HG03039 (cell line): Measurements from ENCODE around the gene PRDM16.

Experiments
- ATAC-seq: cut with Tn5 transposase; IDR thresholded peaks from one replicate; pipeline ENCODE4 v1.9.1; 2021; ENCODE audit warnings: mild to moderate bottlenecking, moderate library complexity; ENCODE audit not compliant: unreplicated experiment

PRDM16 gene

DNA sequence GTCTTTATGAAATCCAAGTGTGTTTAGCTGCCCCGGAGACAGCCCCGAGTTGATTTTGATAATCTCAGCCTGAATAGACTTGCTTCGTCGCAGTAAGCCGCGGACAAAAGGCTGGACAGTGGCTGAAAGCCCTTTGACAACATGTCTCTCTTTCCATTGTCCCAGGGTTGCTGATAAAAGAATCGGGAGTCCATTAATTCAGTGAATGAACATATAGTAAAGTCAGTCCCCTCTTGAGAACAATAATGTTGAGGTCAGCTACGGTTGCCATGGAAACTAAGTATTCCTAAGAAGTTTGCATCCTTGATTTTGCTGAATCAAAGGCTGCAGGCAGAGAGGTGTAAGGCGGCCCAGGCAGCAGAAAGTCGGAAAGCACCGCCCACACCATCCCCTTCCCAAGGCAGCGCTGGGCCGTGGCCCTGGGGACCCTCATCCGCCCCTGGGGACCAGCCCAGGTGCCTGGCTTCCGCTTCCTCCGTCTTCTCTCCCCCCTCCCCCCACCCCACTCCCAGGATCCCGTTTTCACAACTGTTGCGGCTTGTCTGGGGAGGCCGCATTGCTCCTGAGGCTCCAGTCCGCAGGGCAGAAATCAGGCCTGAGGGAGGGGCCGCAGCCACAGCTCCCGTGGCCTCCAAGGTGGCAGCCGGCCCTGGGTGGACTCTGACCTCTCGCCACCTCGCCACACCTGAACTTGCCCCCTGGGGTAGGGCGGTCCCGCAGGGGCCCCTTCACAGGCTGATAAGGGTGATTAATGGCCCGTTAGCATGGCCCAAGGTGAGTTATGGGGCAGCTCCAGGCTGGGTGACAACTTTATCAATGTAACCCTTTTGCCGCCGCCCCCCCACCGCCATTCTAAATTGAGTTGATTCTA, 180.9 kb downstream of the PRDM16 start:
- no peak for ATAC-seq

DNA sequence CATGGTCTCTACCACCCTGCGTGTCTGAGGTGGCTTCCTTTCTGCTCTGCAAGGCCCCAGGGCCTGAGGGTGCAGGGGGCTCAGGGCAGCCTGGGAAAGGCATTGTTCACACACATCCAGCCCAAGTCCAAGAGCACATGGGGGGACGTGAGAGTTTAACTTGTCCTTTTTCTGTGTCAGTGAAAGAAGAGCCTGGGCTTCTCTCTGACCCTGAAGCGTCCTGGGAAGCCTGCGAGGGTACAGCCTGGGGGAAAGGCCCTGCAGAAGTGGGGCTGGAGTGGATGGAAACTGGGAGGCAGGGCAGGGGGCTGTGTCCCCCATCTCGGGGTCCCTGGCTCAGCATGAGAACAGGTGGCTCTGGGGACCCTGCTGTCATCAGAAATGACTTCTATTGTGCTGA, 181.6 kb downstream of the PRDM16 start:
- no peak for ATAC-seq

DNA sequence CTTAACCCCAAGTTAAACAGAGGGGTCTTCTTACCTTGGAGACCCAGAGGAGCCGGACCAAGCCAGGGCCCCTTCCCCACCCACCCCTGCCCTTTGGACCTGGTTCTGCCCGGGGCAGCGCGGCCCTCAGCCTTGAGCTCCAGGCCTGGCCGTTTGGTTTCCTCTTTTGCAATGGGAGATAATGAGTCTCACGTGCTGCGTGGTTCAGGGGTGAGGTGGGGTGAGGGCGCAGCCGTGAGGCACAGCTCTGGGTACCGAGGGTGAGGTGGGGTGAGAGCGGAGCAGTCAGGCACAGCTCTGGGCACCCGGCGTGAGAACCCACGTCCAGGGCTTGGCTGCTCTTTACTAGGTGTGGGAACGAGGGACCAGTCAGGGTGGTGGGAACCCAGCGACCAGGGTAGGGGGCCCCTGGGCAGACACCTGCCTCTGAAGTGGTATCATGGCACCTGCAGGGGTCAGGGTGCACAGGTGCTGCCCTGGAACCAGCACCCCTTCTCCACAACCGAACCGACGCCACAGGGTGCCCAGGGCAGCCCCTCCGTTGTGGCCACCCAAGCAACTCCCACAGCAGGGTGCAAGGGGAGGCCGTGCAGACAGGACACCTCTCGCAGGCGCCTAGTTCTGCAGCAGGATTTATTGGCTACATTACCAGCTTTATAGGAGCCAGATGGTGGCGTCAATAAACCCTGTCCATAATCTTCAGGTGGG, 182.2 kb downstream of the PRDM16 start:
- no peak for ATAC-seq

DNA sequence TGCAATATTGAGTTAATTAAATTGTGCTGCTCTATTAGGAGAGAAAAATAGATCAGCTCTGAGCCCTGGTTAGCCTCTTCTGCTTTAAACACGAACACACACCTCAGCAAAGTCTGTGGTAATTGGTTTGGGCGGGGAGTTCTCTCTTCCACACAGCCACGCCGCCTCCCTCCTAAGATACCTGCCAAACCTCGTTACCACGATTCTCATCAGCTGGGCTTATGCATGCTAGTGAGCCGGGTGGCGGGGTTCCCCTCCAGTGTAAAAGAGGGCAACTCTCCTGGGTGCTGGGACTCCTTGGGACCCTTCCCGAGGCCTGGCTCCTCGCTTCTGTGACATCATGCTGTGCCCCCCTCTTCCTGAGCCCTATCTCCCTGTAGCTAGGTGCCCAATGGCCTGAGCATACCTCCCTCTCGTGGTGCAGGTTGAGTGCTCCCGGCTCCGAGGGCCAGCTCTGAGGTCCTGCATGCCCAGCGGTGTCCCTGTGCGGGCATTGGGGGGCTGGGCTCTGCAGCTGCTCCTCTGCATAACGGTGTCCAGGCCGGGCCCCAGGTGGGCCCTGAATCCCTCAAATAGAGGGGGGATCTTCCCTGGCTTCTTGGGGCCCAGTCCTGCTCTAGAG, 182.9 kb downstream of the PRDM16 start:
- no peak for ATAC-seq

DNA sequence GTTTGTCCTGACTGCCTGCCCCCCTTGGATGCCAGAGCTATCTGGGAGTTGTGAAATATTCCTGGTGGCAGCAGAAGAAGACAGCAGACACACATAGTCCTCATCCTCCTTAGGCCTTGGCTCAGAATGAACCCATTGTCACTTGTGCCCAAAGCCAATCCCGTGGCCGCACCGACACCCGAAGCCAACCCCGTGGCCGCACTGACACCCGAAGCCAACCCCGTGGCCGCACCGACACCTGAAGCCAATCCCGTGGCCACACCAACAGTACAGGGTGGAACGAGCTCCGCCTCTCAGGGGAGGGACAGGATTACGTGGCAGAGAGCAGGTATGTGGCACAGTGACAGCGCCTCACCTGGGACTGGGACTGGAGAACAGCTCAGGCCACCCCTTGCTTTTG, 186.7 kb downstream of the PRDM16 start:
- no peak for ATAC-seq

DNA sequence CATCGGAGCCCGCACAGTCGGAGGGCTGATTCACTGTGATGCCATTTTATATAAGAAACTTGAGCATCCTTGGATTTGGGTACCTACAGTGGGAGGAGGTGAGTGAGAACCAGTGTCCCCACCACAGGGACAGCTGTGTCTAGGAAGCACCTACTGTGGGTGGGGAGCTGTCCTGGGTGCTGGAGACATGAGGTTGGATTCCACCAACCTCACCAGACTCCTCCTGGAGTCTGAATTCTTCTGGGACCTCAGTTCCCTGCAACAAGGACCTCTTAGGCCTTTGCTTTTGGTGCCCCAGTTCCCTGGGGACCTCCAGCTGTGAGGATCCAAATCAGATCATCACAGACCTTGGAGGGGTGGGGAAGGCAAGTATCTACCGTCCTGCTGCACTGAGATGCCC, 188.8 kb downstream of the PRDM16 start:
- ATAC-seq = no peak

DNA sequence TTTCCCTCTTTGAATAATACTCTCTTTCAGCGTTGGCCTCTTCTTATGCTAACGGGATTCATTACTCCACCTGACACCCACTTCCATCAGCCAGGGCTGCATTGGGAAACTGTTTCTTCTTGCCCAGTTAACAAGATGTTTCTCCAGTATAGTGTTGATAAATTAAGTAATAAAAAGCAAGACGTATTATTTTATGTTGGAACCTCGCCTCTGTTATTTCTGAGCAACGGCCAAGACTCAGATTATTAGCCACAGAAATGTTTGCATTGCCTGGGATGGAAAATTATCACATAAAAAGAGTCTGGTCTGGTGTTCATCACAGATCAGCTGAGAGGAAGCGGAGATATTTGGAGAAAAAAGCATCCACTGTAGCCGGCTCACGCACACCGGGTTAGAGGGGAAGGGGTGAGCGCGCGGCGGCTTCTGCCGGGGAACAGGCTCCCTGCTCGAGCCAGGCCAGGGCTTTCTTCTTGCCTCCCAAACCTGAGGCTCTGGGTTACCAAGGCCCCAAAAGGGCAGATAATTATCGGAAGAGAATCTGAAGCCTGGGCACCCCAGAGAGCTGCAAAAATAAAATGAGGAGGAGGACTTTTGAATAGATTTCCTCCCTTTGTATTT, 189.5 kb downstream of the PRDM16 start:
- no peak for ATAC-seq

DNA sequence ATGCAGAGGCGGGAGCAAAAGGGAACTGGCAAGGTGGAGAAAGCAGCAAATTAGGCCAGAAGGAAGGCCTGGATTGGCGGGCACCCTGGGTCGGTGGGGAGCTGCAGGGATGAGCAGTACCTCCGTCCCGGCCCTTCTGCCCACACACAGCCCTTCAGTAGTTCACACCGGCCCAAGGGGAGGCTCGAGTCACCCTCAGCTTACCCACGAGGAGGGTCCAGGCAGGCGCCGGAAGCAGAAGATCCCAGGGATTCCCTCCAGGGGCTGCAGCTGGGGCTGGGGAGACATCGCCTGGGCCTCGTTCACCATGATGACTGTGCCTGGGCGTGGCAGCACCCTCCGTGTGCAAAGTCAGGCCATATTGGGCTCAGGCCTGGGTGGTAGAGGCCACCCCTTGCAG, 190.0 kb downstream of the PRDM16 start:
- ATAC-seq = no peak

DNA sequence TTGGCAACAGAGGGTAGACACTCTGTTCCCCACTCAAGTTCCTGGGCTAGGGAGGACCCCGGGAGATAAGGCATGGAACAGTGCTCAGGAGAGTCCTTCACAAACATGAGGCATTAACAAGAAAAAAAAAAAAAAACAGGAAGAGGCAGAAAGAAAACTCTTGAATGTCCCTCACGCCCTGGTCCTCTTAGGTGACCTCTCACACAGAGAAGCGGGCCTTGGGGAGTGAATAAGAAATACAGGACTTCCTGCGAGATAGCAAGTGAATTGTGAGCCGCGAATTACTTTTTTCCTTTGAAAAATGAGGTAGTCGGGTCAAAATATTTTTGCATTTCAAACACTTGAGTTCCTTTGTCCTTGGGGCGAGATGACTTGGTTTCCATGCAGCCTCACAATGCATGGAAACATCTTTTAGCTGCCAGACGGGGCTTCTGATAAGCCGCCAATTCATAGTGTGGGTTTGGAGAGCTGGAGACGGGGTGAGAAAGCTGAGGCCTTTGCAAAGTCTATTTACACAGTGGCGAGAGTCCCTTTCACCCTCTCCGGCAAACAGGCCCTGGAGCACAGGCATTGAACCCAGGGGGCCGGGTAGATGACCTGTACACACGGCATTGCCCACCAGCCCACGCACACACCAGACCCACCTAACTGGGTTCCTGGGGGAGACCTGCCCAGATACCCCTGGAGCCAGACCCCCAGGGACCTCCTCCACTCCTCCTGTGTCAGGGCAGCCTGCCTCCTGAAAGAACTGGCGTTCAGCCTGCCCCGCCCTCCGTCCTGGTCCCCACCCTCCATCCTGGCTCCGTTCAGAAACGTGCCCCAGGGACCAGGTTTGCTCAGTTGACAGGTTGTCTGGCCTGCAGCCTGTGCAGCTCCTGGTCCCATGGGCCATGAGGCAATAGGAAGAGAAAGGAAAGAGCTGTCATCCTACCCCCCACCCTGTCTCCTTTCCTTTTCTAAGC, 192.3 kb downstream of the PRDM16 start:
- no peak for ATAC-seq

DNA sequence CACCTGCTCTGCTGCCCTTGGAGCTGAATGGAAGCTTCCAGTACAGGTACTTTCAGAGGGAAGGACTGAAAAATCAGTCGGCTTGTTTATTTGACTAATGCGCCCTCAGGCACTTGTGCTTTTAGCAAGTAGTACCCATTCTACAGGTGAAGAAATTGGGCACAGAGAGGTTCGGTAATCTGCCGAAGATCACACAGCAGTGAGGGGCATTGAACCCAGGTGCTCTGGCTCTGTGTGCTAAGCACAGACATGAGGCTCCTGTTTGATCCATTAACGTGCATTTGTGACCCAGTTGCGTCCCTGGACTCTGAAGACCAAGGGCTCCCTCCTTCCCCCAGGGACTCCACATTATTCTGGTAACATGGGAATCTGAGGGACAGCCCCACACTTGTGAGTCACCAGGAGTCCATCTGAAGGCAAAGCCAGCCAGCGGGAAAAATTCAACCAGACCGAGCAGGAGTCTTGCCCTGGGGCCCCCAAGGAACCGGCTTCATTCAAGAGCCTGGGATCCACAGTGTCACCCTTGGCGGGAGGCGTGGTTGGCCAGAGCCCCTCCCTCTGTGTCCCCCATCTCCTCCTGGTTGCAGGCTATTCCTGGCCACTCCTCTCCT, 193.1 kb downstream of the PRDM16 start:
- no peak for ATAC-seq

DNA sequence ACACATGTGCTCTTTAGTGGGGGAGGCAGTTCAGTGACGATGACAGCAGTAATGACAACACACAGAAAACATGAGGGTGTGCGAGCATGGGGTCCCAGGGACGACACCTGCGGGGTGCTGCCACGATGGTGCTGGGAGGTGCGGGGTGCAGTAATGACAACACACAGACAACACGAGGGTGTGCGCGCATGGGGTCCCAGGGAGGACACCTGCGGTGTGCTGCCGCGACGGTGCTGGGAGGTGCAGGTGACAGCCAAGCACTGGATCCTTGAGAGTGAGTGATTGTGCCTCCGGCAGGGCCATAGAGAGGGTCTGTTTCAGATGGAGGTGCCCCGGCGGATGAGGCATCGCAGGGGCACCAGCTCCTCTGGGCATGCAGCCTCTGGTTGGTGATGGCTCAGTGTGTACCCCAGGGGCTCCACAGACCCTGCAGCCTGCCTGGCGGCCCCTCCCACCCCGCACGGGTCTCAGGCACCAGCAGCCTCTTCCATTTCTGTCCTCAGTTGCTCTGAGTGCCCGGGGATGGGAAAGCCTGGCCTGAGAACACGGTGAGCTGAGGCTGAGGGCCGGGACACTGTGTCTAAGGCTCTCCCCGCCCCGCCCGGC, 193.8 kb downstream of the PRDM16 start:
- ATAC-seq = no peak

DNA sequence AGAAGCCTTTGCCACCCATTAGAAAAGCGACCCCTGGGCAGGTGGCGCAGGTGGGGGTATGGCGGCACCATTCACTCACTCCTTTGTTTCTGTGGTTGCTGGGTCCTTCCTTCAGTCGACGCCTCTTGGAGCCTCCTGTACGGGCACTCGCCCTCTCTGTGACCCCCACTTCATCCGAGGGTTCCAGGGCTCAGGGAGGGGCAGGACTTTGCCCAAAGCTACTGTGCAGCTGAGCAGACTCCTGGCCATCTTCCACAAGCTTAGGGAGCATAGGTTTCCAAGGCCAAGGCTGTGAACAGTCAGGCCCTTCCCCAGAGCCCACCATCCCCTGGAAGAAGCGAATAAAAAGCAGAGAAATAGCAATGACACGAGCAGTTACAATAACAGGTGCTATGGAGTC, 194.8 kb downstream of the PRDM16 start:
- ATAC-seq = no peak

DNA sequence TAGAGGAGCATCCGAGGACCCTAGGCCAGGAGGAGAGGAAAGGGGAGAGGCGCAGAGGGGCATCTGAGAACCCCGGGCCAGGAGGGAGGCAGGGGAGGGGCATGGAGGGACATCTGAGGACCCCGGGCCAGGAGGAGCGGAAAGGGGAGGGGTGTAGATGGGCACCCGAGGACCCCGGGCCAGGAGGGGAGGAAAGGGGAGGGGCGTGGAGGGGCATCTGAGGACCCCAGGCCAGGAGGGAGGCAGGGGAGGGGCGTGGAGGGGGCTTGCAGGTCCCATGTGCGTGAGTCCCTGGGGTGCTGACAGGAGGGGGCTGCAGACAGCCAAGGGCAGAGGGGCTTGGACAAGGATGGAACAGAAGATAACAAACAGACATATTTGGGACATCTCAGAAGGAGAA, 195.5 kb downstream of the PRDM16 start:
- no peak for ATAC-seq

DNA sequence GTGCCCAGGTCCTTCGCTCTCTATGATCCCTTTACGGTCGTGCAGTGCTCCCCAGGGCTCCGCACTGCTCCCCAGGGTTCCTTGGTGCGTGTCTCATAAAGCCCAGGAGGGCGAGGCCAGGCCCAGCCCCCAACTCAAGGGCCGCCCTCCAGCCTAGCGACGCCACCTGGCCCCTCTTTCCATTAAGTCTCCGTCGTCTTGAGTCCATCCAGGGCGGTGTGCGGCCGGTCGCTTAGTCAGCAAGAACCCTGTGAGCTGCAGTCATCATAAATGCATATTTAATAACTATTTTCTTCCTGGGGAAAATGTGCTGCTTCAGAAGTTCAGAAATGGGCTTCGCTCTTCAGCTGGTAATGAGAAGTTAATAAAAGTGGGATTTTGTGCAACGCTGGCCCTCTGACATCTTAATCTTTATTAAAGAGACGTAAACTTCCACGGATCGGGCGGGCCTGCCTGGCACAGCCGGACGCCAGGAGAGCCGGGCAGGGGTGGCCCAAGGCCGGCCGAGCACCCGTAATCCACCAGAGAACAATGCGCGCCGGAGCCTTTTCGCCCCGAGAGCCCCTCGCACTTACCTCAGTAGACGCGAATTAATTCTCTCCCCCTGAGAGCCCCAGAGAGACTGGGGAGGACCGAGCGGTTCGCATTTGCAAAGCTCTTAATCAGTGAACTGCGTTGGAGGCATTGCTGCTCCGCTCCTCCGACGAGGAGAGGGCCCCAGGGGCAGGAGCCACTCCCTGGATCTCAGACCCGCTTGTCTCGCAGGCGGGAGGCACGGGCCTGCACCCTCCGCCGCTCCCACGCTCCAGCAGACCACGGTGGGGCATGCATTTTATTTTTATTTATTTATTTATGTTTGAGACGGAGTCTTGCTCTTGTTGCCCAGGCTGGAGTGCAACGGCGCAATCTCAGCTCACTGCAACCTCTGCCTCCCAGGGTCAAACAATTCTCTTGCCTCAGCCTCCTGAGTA, 197.1 kb downstream of the PRDM16 start:
- ATAC-seq = no peak

DNA sequence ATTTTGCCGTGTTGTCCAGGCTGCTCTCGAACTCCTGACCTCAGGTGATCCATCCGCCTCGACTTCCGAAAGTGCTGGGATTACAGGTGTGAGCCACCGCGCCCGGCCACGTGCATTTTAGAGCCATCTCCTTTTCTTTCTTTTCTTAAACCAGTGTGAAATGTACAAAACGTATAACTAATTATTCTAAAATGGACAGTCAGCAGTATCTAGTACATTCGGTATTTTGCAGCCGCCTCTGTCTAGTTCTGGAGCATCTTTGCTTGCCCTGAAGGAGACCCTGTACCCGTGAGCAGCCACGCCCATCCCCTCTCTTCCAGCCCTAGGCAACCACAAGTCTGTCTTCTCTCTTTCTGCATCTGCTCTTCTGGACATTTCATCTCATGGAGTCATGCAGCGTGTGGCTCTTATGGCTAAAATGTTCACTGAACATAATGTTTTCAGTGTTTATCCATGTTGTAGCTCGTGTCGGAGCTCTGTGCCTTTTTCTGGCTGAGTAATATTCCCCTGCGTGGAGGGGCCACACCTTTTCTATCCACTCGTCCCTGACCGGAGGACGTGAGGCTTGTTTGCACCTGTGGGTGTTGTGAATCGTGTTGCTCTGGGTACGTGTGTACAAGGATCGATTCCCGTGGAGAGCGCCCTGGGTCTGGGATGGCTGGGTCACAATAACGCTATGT, 198.0 kb downstream of the PRDM16 start:
- ATAC-seq = no peak

DNA sequence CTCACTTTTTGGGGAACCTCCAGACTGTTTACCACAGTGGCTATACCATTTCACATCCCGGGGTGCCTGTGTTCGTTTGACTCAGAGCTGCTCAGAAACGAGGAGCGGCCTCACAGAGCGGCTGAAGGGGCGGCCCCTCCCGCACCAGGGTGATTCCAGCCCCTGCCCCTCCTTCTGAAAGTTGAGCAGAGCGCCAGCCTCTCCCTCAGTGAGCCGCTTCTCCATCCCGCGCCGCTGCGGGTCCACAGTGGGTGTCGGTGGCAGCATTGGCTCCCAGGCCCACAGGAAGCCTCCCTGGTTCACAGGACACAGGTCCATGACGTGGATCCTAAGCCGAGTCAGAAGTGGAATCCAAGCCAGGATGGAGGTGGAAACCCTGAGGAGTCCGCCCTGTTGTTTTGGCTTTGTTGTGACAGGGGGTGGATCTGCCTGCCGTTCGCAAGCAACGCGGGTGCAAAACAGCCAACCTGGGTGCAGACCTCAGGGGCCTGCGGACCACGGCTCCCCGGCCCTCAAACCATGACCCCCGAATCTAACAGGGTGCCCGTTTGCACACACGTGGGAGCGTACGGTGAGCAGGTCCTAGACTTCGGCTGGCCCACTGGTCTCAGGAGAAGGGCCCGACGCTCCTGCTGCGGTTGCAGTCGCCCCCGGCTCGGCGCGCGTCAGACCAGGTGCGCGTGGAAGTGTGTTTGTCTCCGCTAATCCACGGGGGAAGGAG, 198.7 kb downstream of the PRDM16 start:
- ATAC-seq = no peak

DNA sequence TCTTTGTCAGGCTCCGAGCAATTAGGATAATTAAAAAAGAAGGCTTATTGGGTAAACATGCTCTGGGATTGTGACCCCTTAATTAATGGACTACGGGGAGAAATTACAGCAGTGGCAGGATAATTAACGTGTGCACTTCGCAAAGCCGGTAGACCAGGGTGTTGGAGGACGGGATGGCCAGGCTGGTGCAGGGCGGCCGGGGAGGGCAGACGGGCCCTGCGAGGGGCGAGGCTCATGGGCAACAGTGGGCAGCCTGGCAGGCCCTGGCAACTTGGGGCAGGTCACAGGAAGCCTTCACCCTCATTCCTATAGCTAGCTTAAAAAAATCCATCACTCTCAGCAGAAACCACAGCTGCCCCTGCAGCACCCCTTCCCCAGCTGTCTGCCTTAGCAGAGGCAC, 199.3 kb downstream of the PRDM16 start:
- ATAC-seq = no peak
